GM23338 (cell line): ENCODE measurements around the gene DAZAP1. TPM values are rescaled to one million over a fixed set of nuclear protein-coding genes. Genes with fewer than 3 reads are reported as not detected.

ENCODE experiments used
- ATAC-seq: fragments of 200-7000 bp; cut with Tn5 transposase; 3 replicates; pipeline ENCODE4 v1.9.1; 2020
- DNase-seq: peaks from one replicate; pipeline ENCODE4 v3.0.0-alpha.2; 2015; ENCODE audit warnings: low spot score
- H2AFZ ChIP-seq: fragments of 200-600 bp; sonication (generic); 2 replicates; pipeline ENCODE4 v1.8.0; 2016; ENCODE audit warnings: antibody characterized with exemption, mild to moderate bottlenecking, moderate library complexity
- H3F3A ChIP-seq: fragments of 200-600 bp; sonication (generic); replicated peaks from 2 replicates; pipeline ENCODE4 v1.8.0; 2017; ENCODE audit warnings: antibody characterized with exemption, mixed run types, low read depth
- H3K27ac ChIP-seq: fragments of 200-600 bp; sonication (generic); 2 replicates; pipeline ENCODE4 v1.6.1; 2016; ENCODE audit warnings: low read depth
- H3K27me3 ChIP-seq: fragments of 200-600 bp; sonication (generic); 2 replicates; pipeline ENCODE4 v1.8.0; 2016; ENCODE audit warnings: mild to moderate bottlenecking, mixed run types, moderate library complexity; ENCODE audit not compliant: insufficient read depth
- H3K36me3 ChIP-seq: fragments of 200-600 bp; sonication (generic); 2 replicates; pipeline ENCODE4 v1.8.0; 2016; ENCODE audit warnings: mild to moderate bottlenecking; ENCODE audit not compliant: insufficient read depth
- H3K4me1 ChIP-seq: fragments of 200-600 bp; sonication (generic); 2 replicates; pipeline ENCODE4 v1.8.0; 2016; ENCODE audit warnings: mild to moderate bottlenecking, moderate library complexity; ENCODE audit not compliant: insufficient read depth
- H3K4me2 ChIP-seq: fragments of 200-600 bp; sonication (generic); 2 replicates; pipeline ENCODE4 v1.7.1; 2017; ENCODE audit warnings: mixed run types
- H3K4me3 ChIP-seq: fragments of 200-600 bp; sonication (generic); 2 replicates; pipeline ENCODE4 v1.6.1; 2016; ENCODE audit warnings: mixed run types
- H3K79me2 ChIP-seq: fragments of 200-600 bp; sonication (generic); replicated peaks from 2 replicates; pipeline ENCODE4 v1.8.0; 2017; ENCODE audit warnings: mild to moderate bottlenecking; ENCODE audit not compliant: insufficient read depth
- H3K9me2 ChIP-seq: fragments of 200-600 bp; sonication (generic); 2 replicates; pipeline ENCODE4 v1.8.0; 2017; ENCODE audit not compliant: insufficient read depth
- H4K20me1 ChIP-seq: fragments of 200-600 bp; sonication (generic); replicated peaks from 2 replicates; pipeline ENCODE4 v1.8.0; 2017; ENCODE audit warnings: mild to moderate bottlenecking; ENCODE audit not compliant: insufficient read depth
- H3K27ac Mint-ChIP-seq: 2 replicates; pipeline ENCODE4 v1.8.0; 2020; ENCODE audit warnings: inconsistent platforms, mild to moderate bottlenecking, moderate library complexity, mixed read lengths
- H3K27me3 Mint-ChIP-seq: 3 replicates; pipeline ENCODE4 v1.8.0; 2022; ENCODE audit warnings: low read depth, mild to moderate bottlenecking, moderate library complexity, mixed read lengths, inconsistent platforms; ENCODE audit not compliant: insufficient read depth, poor library complexity
- H3K36me3 Mint-ChIP-seq: 3 replicates; pipeline ENCODE4 v1.8.0; 2021; ENCODE audit warnings: low read depth, mild to moderate bottlenecking, inconsistent platforms, moderate library complexity, mixed read lengths
- H3K4me1 Mint-ChIP-seq: 3 replicates; pipeline ENCODE4 v1.8.0; 2020; ENCODE audit warnings: mild to moderate bottlenecking, inconsistent platforms, mixed read lengths
- H3K4me3 Mint-ChIP-seq: 3 replicates; pipeline ENCODE4 v1.8.0; 2021; ENCODE audit warnings: moderate library complexity, mild to moderate bottlenecking, inconsistent platforms, mixed read lengths
- H3K9me3 Mint-ChIP-seq: 3 replicates; pipeline ENCODE4 v1.8.0; 2020; ENCODE audit warnings: moderate library complexity, mild to moderate bottlenecking, inconsistent platforms, mixed read lengths
- CREB1 ChIP-seq: fragments of 250-450 bp; sonication (Bioruptor Pico); IDR thresholded peaks from 2 replicates; pipeline ENCODE4 v1.5.0; 2020; ENCODE audit warnings: low read depth, mild to moderate bottlenecking, moderate library complexity
- CTCF ChIP-seq, 2 experiments: fragments of 200-600 bp in 1 of 2; sonication (generic) in 1 of 2; conservative IDR thresholded peaks; 2 replicates each; pipeline versions ENCODE4 v1.5.1 to v1.6.1; 2016 to 2017; ENCODE audit warnings: antibody characterized with exemption in 2 of 2, low read depth in 2 of 2, mild to moderate bottlenecking in 2 of 2, moderate library complexity in 1 of 2
- EZH2 ChIP-seq: fragments of 200-600 bp; sonication (generic); IDR thresholded peaks from one replicate; pipeline ENCODE4 v1.8.0; 2017; ENCODE audit warnings: antibody characterized with exemption, mild to moderate bottlenecking, low read depth; ENCODE audit not compliant: unreplicated experiment
- JUNB ChIP-seq: IDR thresholded peaks from one replicate; pipeline ENCODE4 v1.6.1; 2016; ENCODE audit warnings: antibody characterized with exemption; ENCODE audit not compliant: unreplicated experiment
- POLR2AphosphoS5 ChIP-seq: IDR thresholded peaks from 2 replicates; pipeline ENCODE4 v1.6.1; 2016; ENCODE audit warnings: antibody characterized with exemption, low read depth
- STAT1 ChIP-seq: IDR thresholded peaks from one replicate; pipeline ENCODE4 v1.6.1; 2016; ENCODE audit warnings: antibody characterized with exemption; ENCODE audit not compliant: unreplicated experiment
- ZNF114 ChIP-seq: fragments of 250-450 bp; sonication (Bioruptor Pico); IDR thresholded peaks from 2 replicates; pipeline ENCODE4 v1.5.0; 2020; ENCODE audit warnings: mild to moderate bottlenecking, moderate library complexity
- ZNF331 ChIP-seq: fragments of 250-450 bp; sonication (Bioruptor Pico); IDR thresholded peaks from 2 replicates; pipeline ENCODE4 v1.5.0; 2020; ENCODE audit warnings: low read depth, mild to moderate bottlenecking, moderate library complexity
- ZNF462 ChIP-seq: fragments of 250-450 bp; sonication (Bioruptor Pico); IDR thresholded peaks from 2 replicates; pipeline ENCODE4 v1.5.0; 2020; ENCODE audit warnings: mild to moderate bottlenecking, moderate library complexity
- polyA plus RNA-seq: library from polyadenylated mRNA; unstranded; fragments of >200 nt; fragmentation: Nextera tagmentation; extraction: Ambion mirVana; gene quantifications from 2 replicates; pipeline ENCODE4 v1.2.1, GENCODE V29; 2016
- total RNA-seq: library from RNA; depleted of rRNA; stranded (reverse); fragments of >200 nt; shearing (Covaris generic); gene quantifications from 2 replicates; pipeline ENCODE4 v1.2.3, GENCODE V29; 2014

The DAZAP1 gene
- total and polyA plus RNA-seq, 2 experiments from 2014 or later = 44.1 to 194 TPM

GRCh38 chr19:1385816-1386215 lies 21.6 kb upstream of the DAZAP1 start:
- peaks cover 5% of the 10 kb centered on the region for H3K9me3 Mint-ChIP-seq
- TF ChIP-seq STAT1 (no peak), CREB1 (CRISPR knock-in tag) (no peak), ZNF331 (CRISPR knock-in tag) (no peak), JUNB (no peak), EZH2 (no peak), ZNF462 (CRISPR knock-in tag) (no peak), POLR2AphosphoS5 (no peak), ZNF114 (no peak), CTCF (conservative IDR thresholded peaks at IDR 0.05; ENCODE audit: low read depth in 2 of 2) (no peak)
- H3K36me3 Mint-ChIP-seq = peaks cover 25% of the 10 kb centered on the region
- Histone ChIP-seq H3K4me1 (peaks cover 16% of the 10 kb centered on the region; the same call in 1 of the 2 replicates), H4K20me1 (peaks cover 5% of the 10 kb centered on the region; the same call in 1 of the 2 replicates), H3K27ac (no peak overlapping the region), H3K27me3 (no peaks in the 10 kb centered on the region), H3K9me2 (no peaks in the 10 kb centered on the region), H3F3A (peaks cover 19% of the 10 kb centered on the region), H3K4me2 (no peak overlapping the region), H3K79me2 (peaks cover 15% of the 10 kb centered on the region), H2AFZ (no peak overlapping the region), H3K4me3 (no peak overlapping the region), H3K36me3 (no peaks in the 10 kb centered on the region)
- H3K4me1 Mint-ChIP-seq = peaks cover 10% of the 10 kb centered on the region
- no peak for DNase-seq
- ATAC-seq = no peak
- peaks cover 18% of the 10 kb centered on the region for H3K27me3 Mint-ChIP-seq
- no peak overlapping the region for H3K4me3 Mint-ChIP-seq
- H3K27ac Mint-ChIP-seq = no peak overlapping the region
